Hepatocyte (in vitro differentiated cells): ENCODE measurements around the gene MLXIP.

ENCODE experiments used
- EZH2 ChIP-seq: fragments of 200-600 bp; sonication (generic); IDR thresholded peaks from 2 replicates; pipeline ENCODE4 v1.6.1; 2016; ENCODE audit warnings: antibody characterized with exemption, mild to moderate bottlenecking, borderline replicate concordance
- TF ChIP-seq, protein P1 (sequence below): fragments of 200-600 bp; sonication (generic); IDR thresholded peaks from 2 replicates; pipeline ENCODE4 v1.5.1; 2016; ENCODE audit warnings: antibody characterized with exemption, mild to moderate bottlenecking; ENCODE audit not compliant: poor library complexity

DNA sequence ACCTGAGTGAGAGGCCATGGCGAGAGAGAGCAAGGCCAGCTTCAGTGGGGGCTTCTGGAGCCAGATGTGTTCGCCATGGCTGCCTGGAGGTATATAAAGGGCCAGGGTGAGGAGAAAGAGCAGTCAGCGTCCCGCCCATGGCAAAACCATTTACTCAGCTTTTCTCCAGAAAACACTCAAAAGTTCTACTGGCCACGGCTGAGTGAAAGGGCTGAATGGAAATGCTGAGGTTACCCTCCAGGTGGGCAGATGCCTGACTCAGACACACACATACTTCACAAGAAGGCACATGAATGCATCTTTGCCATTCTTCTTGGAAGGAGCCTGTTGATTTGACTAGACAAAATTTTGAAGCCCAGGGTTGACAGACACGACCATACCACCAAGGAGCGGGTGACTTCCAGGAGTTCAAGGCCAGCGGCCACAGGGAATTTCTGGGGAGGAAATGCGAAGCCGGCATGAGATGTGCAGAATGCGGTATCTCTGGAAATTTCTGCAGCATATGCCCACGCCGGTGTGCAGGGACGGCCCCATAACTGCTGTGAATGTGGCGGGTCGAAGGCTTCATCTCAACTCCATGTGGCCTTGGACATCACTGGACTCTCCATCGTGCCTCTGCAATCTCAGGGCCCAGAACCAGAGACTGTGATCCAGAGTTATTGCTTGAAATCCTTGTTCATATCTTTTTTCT lies 95.7 kb downstream of the MLXIP start, which contains the start of gene IL31:
- TF ChIP-seq, protein P1, sequence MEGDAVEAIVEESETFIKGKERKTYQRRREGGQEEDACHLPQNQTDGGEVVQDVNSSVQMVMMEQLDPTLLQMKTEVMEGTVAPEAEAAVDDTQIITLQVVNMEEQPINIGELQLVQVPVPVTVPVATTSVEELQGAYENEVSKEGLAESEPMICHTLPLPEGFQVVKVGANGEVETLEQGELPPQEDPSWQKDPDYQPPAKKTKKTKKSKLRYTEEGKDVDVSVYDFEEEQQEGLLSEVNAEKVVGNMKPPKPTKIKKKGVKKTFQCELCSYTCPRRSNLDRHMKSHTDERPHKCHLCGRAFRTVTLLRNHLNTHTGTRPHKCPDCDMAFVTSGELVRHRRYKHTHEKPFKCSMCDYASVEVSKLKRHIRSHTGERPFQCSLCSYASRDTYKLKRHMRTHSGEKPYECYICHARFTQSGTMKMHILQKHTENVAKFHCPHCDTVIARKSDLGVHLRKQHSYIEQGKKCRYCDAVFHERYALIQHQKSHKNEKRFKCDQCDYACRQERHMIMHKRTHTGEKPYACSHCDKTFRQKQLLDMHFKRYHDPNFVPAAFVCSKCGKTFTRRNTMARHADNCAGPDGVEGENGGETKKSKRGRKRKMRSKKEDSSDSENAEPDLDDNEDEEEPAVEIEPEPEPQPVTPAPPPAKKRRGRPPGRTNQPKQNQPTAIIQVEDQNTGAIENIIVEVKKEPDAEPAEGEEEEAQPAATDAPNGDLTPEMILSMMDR = no peak
- no peak for TF ChIP-seq EZH2
